Activated naive CD4-positive, alpha-beta T cell treated with anti-CD3 and anti-CD28 coated beads for 36 hours (primary cell): ENCODE measurements around the gene TAGLN. TPM values are rescaled to one million over a fixed set of nuclear protein-coding genes. Genes with fewer than 3 reads are reported as not detected.
"Not testable (repeated sequence)": the region's sequence is repeated elsewhere in the genome, so short reads cannot be mapped to it uniquely, and the experiment has no call there.

Experiments
- CTCF ChIA-PET: fragments of 350-600 bp; sonication (Branson Sonifier 250); formaldehyde crosslinking; loops from one replicate; lab custom pipeline; 2021; ENCODE audit warnings: antibody characterized with exemption; lab: Charles Lee
- DNase-seq: peaks from one replicate; pipeline ENCODE4 v3.0.0-alpha.2; 2020
- H3K27ac Mint-ChIP-seq: one replicate; pipeline ENCODE4 v1.8.0; 2021; ENCODE audit warnings: mild to moderate bottlenecking, mixed read lengths
- H3K27me3 Mint-ChIP-seq: one replicate; pipeline ENCODE4 v1.8.0; 2021; ENCODE audit warnings: low read depth, mixed read lengths
- H3K36me3 Mint-ChIP-seq: one replicate; pipeline ENCODE4 v1.8.0; 2021; ENCODE audit warnings: low read depth, mixed read lengths
- H3K4me1 Mint-ChIP-seq: one replicate; pipeline ENCODE4 v1.8.0; 2021; ENCODE audit warnings: low read depth, mixed read lengths
- H3K4me3 Mint-ChIP-seq: one replicate; pipeline ENCODE4 v1.8.0; 2021; ENCODE audit warnings: mild to moderate bottlenecking, moderate library complexity, mixed read lengths
- H3K9me3 Mint-ChIP-seq: one replicate; pipeline ENCODE4 v1.8.0; 2021; ENCODE audit warnings: mixed read lengths
- intact Hi-C: fragments of 100-400 bp; cut with micrococcal nuclease; formaldehyde crosslinking; loops from one replicate; pipeline ENCODE4 v1.15.1; 2023
- total RNA-seq, 2 experiments: library from RNA; stranded (reverse); gene quantifications; one replicate each; pipeline ENCODE4 v1.2.3, GENCODE V29; 2021

The TAGLN gene
- total RNA-seq, 2 experiments from 2014 or later: 2.1 to 2.2 TPM

DNA sequence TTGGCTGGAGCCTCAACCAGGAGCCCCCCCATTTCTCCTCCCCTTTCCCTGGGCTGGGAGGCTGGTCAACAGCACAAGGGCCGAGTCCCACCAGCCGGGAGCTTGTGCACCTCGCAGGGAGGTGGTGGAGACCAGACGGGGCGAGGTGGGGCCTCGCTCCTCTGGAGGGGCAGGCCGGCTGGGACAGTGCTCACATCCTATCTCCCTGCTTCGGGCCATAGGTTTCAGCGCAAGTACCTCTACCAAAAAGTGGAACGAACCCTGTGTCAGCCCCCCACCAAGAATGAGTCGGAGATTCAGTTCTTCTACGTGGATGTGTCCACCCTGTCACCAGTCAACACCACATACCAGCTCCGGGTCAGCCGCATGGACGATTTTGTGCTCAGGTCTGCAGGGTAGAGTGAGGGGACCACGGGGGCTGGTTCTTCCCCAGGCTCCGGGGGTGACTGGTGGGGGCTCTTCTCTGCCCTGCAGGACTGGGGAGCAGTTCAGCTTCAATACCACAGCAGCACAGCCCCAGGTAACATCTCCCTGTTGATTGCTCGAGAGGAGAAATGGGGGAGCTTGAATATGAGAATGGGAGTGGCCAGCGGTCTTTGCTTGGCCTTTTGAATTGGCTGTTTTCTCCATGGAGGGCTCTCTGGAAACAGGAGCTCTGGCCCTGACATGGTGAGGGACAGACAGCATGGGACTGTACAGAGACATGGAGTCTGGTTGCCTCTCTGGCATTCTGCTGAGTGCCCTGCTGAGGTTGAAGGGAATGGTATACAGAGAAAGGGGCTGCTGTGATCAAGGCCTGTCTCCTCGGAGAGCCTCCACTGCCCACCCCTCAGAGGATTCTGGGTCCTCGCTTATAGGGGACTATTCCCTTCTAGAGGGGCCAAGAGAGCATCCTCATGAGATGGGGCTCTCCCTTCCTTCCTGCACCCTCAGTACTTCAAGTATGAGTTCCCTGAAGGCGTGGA lies 17.3 kb upstream of the TAGLN start:
- Mint-ChIP-seq H3K9me3 (no peaks in the 10 kb centered on the region), H3K4me1 (peaks cover 26% of the 10 kb centered on the region), H3K4me3 (no peak overlapping the region), H3K27me3 (no peaks in the 10 kb centered on the region), H3K27ac (no peak overlapping the region), H3K36me3 (no peaks in the 10 kb centered on the region)
- CTCF ChIA-PET: interaction anchor here (0.6 to 6.4 kb wide), 16 partner anchors 10 to 410 kb away, joined by 3 to 72 read pairs (median 4); partner anchors contain the start of gene TAGLN
- intact Hi-C loops: loop anchor here (1.0 kb wide), 1 partner anchor 44 kb away; no protein-coding TSS in a partner anchor
- DNase-seq: no peak

DNA sequence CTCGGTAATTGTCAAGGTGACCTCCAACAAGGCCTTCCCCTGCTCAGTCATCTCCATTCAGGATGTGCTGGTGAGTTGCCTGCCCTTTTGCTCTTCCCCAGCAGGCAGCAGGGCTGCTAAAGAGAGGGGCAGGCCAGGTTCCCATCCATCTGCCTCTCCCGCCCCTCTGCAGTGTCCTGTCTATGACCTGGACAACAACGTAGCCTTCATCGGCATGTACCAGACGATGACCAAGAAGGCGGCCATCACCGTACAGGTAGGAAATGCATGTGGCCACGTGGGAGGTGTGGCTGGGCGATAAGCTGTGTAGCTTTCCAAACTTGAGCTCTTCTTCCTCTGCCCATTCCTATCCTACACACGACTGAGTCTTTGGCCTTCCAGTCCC lies 16.6 kb upstream of the TAGLN start:
- H3K36me3 Mint-ChIP-seq: no peaks in the 10 kb centered on the region
- intact Hi-C loops: no loop called here
- H3K9me3 Mint-ChIP-seq: no peaks in the 10 kb centered on the region
- no peak overlapping the region for H3K27ac Mint-ChIP-seq
- no peak overlapping the region for H3K4me3 Mint-ChIP-seq
- no peak for DNase-seq
- H3K4me1 Mint-ChIP-seq: peaks cover 26% of the 10 kb centered on the region
- no peaks in the 10 kb centered on the region for H3K27me3 Mint-ChIP-seq
- CTCF ChIA-PET: interaction anchor here (0.7 to 6.4 kb wide), 5 partner anchors 13 to 392 kb away, joined by 3 to 72 read pairs (median 3); no protein-coding TSS in a partner anchor

DNA sequence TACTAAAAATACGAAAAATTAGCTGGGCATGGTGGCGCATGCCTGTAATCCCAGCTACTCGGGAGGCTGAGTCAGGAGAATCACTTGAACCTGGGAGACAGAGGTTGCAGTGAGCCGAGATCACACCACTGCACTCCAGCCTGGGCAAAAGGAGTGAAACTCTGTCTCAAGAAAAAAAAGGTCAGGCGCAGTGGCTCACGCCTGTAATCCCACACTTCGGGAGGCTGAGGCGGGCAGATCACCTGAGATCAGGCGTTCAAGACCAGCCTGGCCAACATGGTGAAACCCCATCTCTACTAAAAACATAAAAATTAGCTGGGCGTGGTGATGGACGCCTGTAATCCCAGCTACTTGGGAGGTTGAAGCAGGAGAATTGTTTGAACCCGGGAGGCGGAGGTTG lies 16.0 kb upstream of the TAGLN start:
- H3K27ac Mint-ChIP-seq, H3K4me3 Mint-ChIP-seq, H3K27me3 Mint-ChIP-seq, DNase-seq, H3K9me3 Mint-ChIP-seq, intact Hi-C loops, H3K36me3 Mint-ChIP-seq: not testable (repeated sequence)
- peaks cover 20% of the 10 kb centered on the region for H3K4me1 Mint-ChIP-seq
- CTCF ChIA-PET: interaction anchor here (1.2 to 6.4 kb wide), 2 partner anchors 12 to 42 kb away, joined by 3 to 72 read pairs; no protein-coding TSS in a partner anchor

DNA sequence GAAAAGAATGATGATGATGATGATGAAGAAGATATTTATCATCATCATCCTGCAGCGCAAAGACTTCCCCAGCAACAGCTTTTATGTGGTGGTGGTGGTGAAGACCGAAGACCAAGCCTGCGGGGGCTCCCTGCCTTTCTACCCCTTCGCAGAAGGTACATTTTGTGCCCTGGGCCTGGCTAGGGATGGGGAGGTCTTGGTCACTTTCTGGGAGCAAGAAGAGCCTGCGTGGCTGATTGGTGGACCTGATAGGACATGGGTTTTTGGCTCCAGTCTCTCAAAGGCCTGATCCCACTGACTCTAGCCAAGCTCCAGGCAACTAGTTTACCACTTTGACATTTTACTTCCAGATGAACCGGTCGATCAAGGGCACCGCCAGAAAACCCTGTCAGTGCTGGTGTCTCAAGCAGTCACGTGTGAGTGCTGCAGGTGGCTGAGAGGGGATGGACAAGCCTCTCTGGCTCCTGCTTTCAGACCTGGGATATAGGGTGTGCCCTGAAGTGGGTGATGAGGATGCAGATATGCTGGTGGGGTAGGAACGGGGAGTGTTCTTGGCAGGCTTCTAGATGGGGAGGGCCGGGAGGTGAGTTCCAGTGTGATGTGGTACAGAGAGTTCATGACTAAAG lies 15.3 kb upstream of the TAGLN start:
- intact Hi-C loops: no loop called here
- H3K27me3 Mint-ChIP-seq: no peaks in the 10 kb centered on the region
- H3K4me1 Mint-ChIP-seq: peaks cover 17% of the 10 kb centered on the region
- no peaks in the 10 kb centered on the region for H3K36me3 Mint-ChIP-seq
- H3K9me3 Mint-ChIP-seq: no peaks in the 10 kb centered on the region
- no peak overlapping the region for H3K4me3 Mint-ChIP-seq
- H3K27ac Mint-ChIP-seq: peak overlapping the region; percentile 35
- DNase-seq: no peak
- CTCF ChIA-PET: interaction anchor here (6.4 kb wide), 1 partner anchor 41 kb away, joined by 72 read pairs; no protein-coding TSS in a partner anchor

DNA sequence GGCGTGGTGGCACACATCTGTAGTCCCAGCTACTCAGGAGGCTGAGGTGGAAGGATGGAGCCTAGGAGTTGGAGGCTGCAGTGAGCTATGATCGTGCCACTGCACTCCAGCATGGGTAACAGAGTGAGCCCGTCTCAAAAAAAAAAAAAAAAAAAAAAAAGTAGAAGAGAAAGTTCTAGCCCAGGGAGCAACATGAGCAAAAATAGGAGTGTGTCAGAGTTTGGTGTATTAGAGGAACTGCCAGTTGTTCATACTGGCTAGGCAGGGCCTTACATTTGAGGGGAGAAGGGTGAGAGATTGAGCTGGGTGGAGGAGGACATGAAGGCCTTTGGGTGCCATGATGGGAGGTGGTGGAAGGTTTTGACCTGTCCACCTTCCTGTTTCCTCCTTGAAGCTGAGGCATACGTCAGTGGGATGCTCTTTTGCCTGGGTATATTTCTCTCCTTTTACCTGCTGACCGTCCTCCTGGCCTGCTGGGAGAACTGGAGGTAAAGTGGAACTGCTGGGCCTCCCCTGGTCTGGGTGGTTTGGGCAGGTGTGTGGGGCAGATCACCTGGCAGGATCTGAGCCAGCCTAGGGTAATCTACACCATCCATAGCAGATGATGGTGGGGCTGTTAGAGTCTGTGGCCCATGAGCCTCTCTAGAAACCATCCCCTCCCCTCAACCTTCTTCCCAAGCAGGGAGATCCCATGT lies 13.3 kb upstream of the TAGLN start:
- intact Hi-C loops: no loop called here
- Mint-ChIP-seq H3K36me3 (no peaks in the 10 kb centered on the region), H3K27me3 (no peaks in the 10 kb centered on the region), H3K9me3 (no peaks in the 10 kb centered on the region), H3K4me1 (peaks cover 4% of the 10 kb centered on the region), H3K27ac (no peak overlapping the region), H3K4me3 (no peak overlapping the region)
- no peak for DNase-seq
- CTCF ChIA-PET: interaction anchor here (1.5 kb wide), 1 partner anchor 41 kb away, joined by 4 read pairs; no protein-coding TSS in a partner anchor

DNA sequence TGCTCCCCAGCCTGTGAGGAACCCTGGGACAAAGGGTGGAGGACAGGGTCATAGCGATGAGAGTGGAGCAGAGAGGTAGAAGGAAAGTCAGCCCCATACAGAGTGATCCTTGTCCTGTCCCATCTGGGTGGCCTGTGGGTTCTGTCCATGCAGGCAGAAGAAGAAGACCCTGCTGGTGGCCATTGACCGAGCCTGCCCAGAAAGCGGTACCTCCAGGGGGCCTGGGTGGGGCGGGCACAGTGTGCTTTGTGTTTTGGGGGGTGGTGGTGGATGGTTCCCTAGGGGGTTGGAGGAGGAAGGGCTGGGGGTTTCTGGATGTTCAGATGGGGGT lies 12.8 kb upstream of the TAGLN start:
- no peak overlapping the region for H3K27ac Mint-ChIP-seq
- no peak overlapping the region for H3K4me3 Mint-ChIP-seq
- no peaks in the 10 kb centered on the region for H3K27me3 Mint-ChIP-seq
- no peaks in the 10 kb centered on the region for H3K9me3 Mint-ChIP-seq
- no peaks in the 10 kb centered on the region for H3K36me3 Mint-ChIP-seq
- CTCF ChIA-PET: interaction anchor here (1.5 kb wide), 1 partner anchor 40 kb away, joined by 4 read pairs; no protein-coding TSS in a partner anchor
- intact Hi-C loops: no loop called here
- DNase-seq: no peak
- H3K4me1 Mint-ChIP-seq: no peaks in the 10 kb centered on the region

DNA sequence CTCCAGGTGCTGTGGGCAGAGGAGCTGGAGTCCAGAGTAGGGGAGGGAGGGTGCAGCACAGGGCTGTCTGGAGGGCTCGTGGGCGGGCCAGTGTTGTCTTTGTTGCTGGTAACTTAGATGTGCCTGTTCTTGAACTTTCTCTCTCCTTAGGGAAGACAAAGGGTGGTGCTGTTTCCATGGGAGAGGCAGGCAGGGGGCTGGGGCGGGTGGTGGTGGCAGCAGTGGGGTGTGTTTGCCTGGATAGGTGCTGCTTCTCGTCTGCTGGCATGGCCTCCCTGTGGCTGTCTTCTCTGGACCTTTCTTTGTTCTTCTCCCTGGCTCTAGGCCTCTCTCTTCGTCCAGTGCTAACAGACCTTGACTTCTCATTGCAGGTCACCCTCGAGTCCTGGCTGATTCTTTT lies 12.2 kb upstream of the TAGLN start:
- Mint-ChIP-seq H3K9me3 (no peaks in the 10 kb centered on the region), H3K4me3 (no peak overlapping the region), H3K27ac (no peak overlapping the region), H3K4me1 (no peaks in the 10 kb centered on the region), H3K27me3 (no peaks in the 10 kb centered on the region), H3K36me3 (no peaks in the 10 kb centered on the region)
- CTCF ChIA-PET: no interaction called here
- intact Hi-C loops: no loop called here
- DNase-seq: no peak

DNA sequence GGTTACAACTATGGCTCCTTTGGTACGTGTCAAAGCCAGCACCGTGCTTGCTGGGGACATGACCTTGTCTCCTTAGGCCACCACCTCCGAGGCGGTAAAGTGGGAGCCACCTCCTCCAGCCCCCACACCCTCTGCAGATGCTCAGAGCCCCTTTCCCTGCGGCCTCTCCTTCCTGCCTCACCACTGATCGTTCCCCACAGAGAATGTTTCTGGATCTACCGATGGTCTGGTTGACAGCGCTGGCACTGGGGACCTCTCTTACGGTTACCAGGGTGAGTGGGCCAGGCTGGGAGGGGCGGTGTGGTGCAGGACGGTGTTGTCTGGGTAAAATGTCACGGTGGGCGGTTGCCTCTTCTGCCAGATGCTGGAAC lies 11.8 kb upstream of the TAGLN start:
- Mint-ChIP-seq H3K9me3 (no peaks in the 10 kb centered on the region), H3K36me3 (no peaks in the 10 kb centered on the region), H3K27ac (no peak overlapping the region), H3K4me3 (no peak overlapping the region), H3K4me1 (no peaks in the 10 kb centered on the region), H3K27me3 (no peaks in the 10 kb centered on the region)
- CTCF ChIA-PET: no interaction called here
- intact Hi-C loops: no loop called here
- DNase-seq: no peak

DNA sequence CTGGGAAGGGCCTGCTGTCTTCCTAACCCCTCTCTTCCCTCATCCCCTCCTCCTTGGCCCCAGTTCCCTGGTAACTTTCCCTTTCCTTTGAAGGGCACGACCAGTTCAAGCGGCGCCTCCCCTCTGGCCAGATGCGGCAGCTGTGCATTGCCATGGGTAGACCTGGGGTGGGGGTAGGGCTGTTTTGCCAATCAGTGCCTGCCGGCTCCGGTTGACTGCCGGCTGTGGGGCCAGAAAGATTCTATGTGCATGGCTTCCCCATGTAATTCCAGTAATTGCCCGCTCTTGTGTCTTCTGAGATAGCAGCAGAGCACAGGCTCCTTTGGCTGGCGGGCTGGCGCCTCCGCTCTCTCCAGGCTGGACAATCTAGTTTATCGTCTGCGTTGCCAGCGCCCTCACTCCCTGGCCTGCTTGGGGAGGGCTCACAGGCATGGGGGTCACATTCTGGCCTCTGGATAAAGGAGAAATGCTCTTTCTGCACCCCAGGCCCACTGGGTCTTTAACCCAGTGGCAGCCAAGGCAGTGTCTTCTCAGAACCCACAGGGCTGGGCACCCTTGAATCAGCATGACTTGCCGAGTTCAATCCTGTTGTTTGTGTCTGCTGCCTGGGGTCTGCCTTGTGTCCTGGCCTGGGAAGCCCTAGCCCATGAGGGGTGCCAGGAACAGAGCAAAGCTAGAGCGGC lies 11.2 kb upstream of the TAGLN start:
- CTCF ChIA-PET: no interaction called here
- Mint-ChIP-seq H3K9me3 (no peaks in the 10 kb centered on the region), H3K27me3 (no peaks in the 10 kb centered on the region), H3K4me1 (no peaks in the 10 kb centered on the region), H3K27ac (no peak overlapping the region), H3K4me3 (no peak overlapping the region), H3K36me3 (peaks cover 1% of the 10 kb centered on the region)
- DNase-seq: no peak
- intact Hi-C loops: no loop called here

DNA sequence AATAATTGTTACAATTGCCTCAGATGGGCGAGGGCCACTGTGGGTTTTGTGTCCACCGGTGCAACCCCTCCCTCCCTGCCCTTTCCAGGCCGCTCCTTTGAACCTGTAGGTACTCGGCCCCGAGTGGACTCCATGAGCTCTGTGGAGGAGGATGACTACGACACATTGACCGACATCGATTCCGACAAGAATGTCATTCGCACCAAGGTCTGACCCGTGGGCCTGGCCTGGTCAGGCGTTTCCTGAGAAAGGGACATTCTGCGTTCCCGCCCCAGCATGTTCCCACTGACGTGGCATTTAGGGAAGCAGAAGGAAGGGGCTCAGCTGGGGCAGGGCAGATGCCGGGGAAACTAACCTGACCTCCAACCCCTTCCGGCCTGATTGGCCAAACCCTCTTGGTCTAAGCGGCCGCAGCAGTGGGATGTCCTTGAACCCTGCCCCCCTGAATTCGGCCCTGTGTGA lies 10.5 kb upstream of the TAGLN start:
- no peak overlapping the region for H3K4me3 Mint-ChIP-seq
- no peak for DNase-seq
- no peaks in the 10 kb centered on the region for H3K27me3 Mint-ChIP-seq
- H3K4me1 Mint-ChIP-seq: no peaks in the 10 kb centered on the region
- intact Hi-C loops: no loop called here
- peaks cover 4% of the 10 kb centered on the region for H3K36me3 Mint-ChIP-seq
- no peaks in the 10 kb centered on the region for H3K9me3 Mint-ChIP-seq
- CTCF ChIA-PET: no interaction called here
- H3K27ac Mint-ChIP-seq: no peak overlapping the region

DNA sequence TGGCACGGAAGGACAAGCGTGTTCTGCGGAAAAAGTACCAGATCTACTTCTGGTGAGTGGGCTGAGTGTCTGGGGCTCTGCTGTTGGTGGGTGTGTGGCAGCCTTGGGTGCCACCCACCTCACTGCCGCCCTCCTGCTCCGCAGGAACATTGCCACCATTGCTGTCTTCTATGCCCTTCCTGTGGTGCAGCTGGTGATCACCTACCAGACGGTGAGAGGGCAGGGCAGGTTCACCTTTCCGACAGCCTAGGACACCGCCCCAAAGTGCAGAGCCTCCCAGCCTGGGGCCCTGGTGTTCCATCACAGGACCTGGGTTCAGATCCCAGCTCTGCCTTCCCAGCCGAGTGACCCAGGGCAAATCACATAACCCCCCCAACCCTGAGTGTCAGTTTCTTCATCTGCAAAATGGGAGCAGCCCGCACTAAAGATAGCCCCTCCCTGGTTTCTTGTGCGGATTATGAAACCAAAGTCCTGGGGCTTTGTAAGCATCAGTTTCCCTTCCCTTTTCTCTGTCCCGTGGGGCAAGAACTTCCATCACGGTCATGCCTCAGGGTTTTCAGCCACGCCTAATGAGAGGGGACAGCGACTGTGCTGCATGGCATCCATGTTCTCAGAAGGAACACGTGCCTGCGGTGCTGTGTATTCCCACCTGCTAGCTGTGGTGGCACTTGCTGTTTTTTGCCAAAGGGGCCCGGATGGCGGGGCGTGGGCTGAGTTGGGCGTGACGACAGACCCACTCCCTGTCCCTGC lies 9.8 kb upstream of the TAGLN start:
- Mint-ChIP-seq H3K36me3 (peaks cover 4% of the 10 kb centered on the region), H3K4me3 (no peak overlapping the region), H3K27ac (no peak overlapping the region), H3K4me1 (no peaks in the 10 kb centered on the region), H3K27me3 (no peaks in the 10 kb centered on the region), H3K9me3 (no peaks in the 10 kb centered on the region)
- intact Hi-C loops: no loop called here
- CTCF ChIA-PET: no interaction called here
- no peak for DNase-seq
